Stimulated activated effector memory CD8-positive, alpha-beta T cell treated with anti-CD3 and anti-CD28 coated beads, Interleukin-12 subunit alpha, Interleukin-12 subunit beta, amount 100 ng/mL, for 72 hours (primary cell): ENCODE data around the gene RSPH10B.
"Not testable (repeated sequence)": the region's sequence is repeated elsewhere in the genome, so short reads cannot be mapped to it uniquely, and the experiment has no call there.

Experiments used
- ATAC-seq: fragments of 150-1000 bp; cut with Tn5 transposase; 2 replicates; pipeline ENCODE4 v1.10.0; 2021
- DNase-seq, 2 donors: peaks; one replicate each; pipeline ENCODE4 v3.0.0; 2021 to 2022; ENCODE audit warnings: low spot score in 2 of 2
- H3K27ac Mint-ChIP-seq: one replicate; pipeline ENCODE4 v1.8.0; 2022; ENCODE audit warnings: mild to moderate bottlenecking, mixed read lengths
- H3K36me3 Mint-ChIP-seq: one replicate; pipeline ENCODE4 v1.8.0; 2022; ENCODE audit warnings: mild to moderate bottlenecking, mixed read lengths
- H3K4me1 Mint-ChIP-seq: one replicate; pipeline ENCODE4 v1.8.0; 2022; ENCODE audit warnings: mixed read lengths
- H3K4me3 Mint-ChIP-seq: one replicate; pipeline ENCODE4 v1.8.0; 2022; ENCODE audit warnings: mild to moderate bottlenecking, mixed read lengths
- H3K9me3 Mint-ChIP-seq: one replicate; pipeline ENCODE4 v1.8.0; 2022; ENCODE audit warnings: mixed read lengths

The RSPH10B gene

DNA sequence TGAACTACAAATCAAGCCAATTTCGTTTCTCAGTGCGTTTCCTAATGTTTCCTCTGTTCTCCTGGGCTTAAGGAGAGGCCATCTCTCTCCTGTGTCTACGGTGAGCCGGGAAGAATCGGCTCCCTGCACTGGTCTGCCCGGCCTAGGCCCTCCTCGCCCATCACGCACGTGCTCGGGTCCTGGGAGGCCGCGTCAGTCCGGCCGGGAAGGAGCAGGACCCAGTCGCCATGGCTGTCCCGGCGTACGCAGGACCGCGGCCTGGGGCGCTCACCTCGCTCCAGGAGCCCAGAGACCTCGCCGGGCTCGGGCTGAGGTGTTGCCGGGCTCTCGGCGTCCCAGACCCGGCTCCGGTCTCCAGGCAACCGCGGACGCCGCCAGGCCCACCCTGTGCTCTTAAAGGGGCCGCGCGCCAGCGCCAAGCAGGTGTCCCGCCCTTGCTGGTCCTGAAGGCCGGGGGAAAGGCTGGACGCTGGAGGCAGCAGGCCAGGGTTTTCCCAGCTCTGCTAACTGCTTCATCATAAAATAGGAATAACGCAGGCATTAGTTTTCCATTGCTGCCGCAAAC lies at the start of gene RSPH10B:
Gene RSPH10B, minus strand, starts transcription at position 343 of the 565 bp plus-strand sequence. CDS start 3,573 bp downstream, outside the sequence.
- not testable (repeated sequence) for H3K27ac Mint-ChIP-seq, H3K36me3 Mint-ChIP-seq, H3K4me1 Mint-ChIP-seq, ATAC-seq, DNase-seq, H3K9me3 Mint-ChIP-seq, H3K4me3 Mint-ChIP-seq

DNA sequence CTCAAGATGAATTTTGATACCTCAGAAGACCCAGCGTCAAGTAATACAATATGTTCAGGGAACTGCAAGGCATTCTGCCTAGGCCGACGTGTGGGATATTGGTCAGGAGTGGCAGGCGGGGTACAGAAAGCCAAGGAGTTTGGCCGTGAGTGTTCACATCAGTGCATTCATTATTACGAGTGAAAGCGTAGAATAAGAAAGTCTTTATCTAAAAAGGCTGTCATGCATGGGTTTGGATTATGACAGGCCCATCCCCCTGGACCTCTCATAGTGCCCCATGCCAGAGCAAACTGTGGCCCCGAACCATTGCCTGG lies 46.1 kb upstream of the RSPH10B start:
- no peak for ATAC-seq
- H3K27ac Mint-ChIP-seq, result peak overlapping the region; percentile 69
- no peak overlapping the region for H3K4me3 Mint-ChIP-seq
- peaks cover 98% of the 10 kb centered on the region for H3K36me3 Mint-ChIP-seq
- no peak for DNase-seq
- H3K4me1 Mint-ChIP-seq, result peaks cover 17% of the 10 kb centered on the region
- H3K9me3 Mint-ChIP-seq, result no peaks in the 10 kb centered on the region

DNA sequence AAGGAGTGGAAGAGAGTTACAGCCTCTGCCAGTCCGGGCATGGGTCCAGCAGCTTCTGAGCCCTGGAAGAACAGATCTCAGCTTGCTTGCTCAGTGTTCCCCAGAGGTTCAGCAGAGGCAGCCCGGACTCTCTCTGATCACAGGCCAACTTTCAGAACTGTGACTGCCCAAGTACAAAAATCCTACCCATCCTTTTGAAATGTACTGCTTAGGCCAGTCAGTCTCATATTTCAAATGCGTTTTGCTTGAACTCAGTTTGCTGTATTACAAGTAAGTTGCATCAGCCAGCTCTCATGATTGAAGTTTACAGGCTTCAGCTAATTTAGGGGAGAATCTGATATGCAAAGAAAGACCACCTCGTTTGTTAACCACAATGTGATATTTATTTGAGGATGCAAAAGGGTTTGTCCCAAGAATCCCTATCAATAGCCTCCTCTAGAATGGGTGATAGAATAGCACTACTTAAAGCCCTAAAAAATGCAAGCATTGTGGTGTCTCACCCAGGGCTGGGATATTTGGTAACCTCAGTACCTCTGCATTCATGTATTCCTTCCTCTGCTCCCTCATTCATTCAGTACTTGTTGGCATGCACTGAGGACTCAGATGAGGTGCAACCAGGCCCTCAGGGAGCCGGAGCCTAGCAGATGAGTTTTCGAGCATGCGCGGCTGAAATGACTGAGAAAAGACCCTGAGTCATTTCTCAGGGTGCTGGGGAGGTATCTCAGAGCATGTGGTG lies 45.6 kb upstream of the RSPH10B start:
- Mint-ChIP-seq H3K4me3 (no peak overlapping the region), H3K4me1 (peaks cover 22% of the 10 kb centered on the region), H3K36me3 (peaks cover 98% of the 10 kb centered on the region), H3K27ac (peak overlapping the region; percentile 69), H3K9me3 (no peaks in the 10 kb centered on the region)
- peak in 1 of 2 donors; percentile 57 for DNase-seq
- ATAC-seq, result peak; percentile 67

DNA sequence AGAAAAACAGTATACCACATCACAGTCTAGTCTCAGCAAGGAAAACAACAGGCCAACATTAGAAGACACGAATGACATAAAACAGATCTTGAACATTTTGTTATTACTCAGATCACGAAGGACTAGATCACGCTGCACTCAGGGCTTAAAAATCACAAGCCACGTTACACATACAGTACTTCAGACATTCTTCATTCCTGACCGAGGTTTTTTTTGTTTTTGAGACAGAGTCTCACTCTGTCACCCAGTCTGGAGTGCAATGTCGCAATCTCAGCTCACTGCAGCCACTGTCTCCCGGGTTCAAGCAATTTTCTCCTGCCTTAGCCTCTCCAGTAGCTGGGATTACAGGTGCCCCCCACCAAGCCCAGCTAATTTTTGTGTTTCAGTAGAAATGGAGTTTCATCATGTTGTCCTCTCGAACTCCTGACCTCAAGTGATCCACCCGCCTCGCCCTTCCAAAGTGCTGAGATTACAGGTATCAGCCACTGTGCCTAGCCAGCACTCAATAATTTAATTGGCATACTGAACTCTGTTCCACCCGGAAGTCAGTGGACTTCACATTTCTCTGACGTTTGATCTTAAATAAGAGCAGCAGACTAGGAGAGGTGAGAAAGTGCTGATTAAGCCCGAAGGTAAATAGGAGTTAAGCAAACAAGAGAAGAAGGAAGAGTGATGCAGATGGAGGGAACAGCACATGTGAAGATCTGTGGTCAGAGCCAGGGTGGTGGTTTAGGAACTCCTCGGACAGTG lies 42.0 kb upstream of the RSPH10B start:
- ATAC-seq (peak; percentile 9), DNase-seq (no peak)
- peaks cover 35% of the 10 kb centered on the region for H3K4me1 Mint-ChIP-seq
- peak overlapping the region; percentile 67 for H3K27ac Mint-ChIP-seq
- no peaks in the 10 kb centered on the region for H3K9me3 Mint-ChIP-seq
- H3K36me3 Mint-ChIP-seq, result peaks cover 78% of the 10 kb centered on the region
- H3K4me3 Mint-ChIP-seq, result no peak overlapping the region

GRCh38 chr7:6011541-6011940 lies 41.1 kb upstream of the RSPH10B start:
- Mint-ChIP-seq H3K36me3 (peaks cover 68% of the 10 kb centered on the region), H3K27ac (peak overlapping the region; percentile 93), H3K4me1 (peaks cover 44% of the 10 kb centered on the region), H3K4me3 (peak overlapping the region; percentile 88), H3K9me3 (no peaks in the 10 kb centered on the region)
- DNase-seq (no peak), ATAC-seq (no peak)

DNA sequence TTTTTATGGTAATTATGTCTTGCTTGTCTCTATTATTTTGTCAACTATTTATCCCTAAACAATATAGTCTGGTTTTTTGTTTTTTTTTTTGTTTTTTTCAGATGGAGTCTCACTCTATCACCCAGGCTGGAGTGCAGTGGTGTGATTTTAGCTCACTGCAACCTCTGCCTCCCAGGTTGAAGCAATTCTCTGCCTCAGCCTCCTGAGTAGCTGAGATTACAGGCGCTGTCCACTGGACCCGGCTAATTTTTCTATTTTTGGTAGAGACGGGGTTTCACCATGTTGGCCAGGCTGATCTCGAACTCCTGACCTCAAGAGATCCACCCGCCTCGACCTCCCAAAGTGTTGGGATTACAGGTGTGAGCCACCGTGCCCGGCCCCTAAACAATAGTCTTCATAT lies 39.9 kb upstream of the RSPH10B start:
- Mint-ChIP-seq H3K4me1 (peaks cover 40% of the 10 kb centered on the region), H3K36me3 (peaks cover 56% of the 10 kb centered on the region)
- DNase-seq, result not testable (repeated sequence)

GRCh38 chr7:6008668-6009611 lies 38.5 kb upstream of the RSPH10B start, which contains the start of the genes AIMP2 and PMS2:
AIMP2 (plus strand) TSS chr7:6009272; CDS start chr7:6009364, 92 bp downstream.
PMS2 (minus strand) TSS chr7:6009049; CDS start chr7:6009019, 30 bp downstream.
- ATAC-seq, result peak; percentile 95
- peaks cover 56% of the 10 kb centered on the region for H3K36me3 Mint-ChIP-seq
- peak within 1 kb of the TSS; percentile 88 for H3K4me3 Mint-ChIP-seq
- H3K9me3 Mint-ChIP-seq, result no peaks in the 10 kb centered on the region
- DNase-seq, result peak; percentile 82 to 97
- peaks cover 40% of the 10 kb centered on the region for H3K4me1 Mint-ChIP-seq
- peak within 1 kb of the TSS; percentile 93 for H3K27ac Mint-ChIP-seq

More for the DNA sequence above, 39.9 kb upstream of the RSPH10B start:
- H3K4me3 Mint-ChIP-seq, result peak overlapping the region; percentile 88
- not testable (repeated sequence) for H3K9me3 Mint-ChIP-seq, ATAC-seq
- peak overlapping the region; percentile 93 for H3K27ac Mint-ChIP-seq

DNA sequence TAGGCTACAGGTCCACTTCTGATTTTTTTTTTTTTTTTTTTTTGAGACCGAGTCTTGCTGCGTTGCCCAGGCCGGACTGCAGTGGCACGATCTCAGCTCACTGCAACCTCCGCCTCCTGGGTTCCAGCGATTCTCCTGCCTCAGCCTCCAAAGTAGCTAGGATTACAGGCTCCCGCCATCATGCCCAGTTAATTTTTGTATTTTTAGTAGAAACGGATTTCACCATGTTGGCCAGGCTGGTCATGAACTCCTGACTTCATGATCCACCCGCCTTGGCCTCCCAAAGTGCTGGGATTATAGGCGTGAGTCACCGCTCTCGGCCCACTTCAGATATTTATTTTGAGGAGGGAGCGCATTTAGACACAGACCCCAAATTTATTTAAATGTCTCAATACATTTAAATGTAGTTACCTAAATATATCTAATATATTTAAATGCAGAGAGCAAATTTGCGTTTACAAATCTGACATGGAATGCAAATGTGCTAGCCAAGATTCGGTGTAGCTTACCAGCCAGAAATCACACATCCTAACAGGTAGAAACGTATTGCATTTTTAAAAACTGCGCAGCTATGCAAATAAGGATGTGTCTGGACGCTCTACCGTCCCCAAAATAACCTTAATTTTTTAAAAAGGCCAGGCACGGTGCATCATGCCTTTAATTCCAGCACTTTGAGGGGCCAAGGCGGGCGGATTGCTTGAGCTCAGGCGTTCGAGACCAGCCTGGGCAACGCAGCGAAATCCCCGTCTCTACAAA lies 37.5 kb upstream of the RSPH10B start:
- H3K4me3 Mint-ChIP-seq, result peak overlapping the region; percentile 88
- H3K36me3 Mint-ChIP-seq, result peaks cover 57% of the 10 kb centered on the region
- H3K27ac Mint-ChIP-seq, result peak overlapping the region; percentile 93
- not testable (repeated sequence) for ATAC-seq, DNase-seq, H3K9me3 Mint-ChIP-seq
- H3K4me1 Mint-ChIP-seq, result peaks cover 39% of the 10 kb centered on the region

DNA sequence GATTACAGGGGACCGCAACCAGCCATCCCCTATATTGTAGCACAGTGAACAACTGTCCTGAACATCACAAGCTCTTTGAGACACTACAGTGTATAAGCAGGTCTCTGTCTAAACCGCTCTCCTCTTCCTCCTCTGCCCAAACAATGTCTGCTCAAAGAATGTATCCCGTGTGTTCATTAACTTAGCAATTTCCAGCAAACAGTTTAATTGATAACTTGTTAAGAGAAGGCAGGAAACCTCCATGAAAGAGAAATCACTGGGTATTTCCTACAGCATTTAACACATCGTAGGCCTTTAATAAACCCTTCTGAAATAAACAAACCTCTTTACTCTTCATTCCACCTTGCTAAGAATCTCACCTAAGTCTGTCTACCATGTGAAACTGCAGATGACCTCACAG lies 36.9 kb upstream of the RSPH10B start:
- ATAC-seq, result no peak
- no peaks in the 10 kb centered on the region for H3K9me3 Mint-ChIP-seq
- H3K36me3 Mint-ChIP-seq, result peaks cover 57% of the 10 kb centered on the region
- peak overlapping the region; percentile 88 for H3K4me3 Mint-ChIP-seq
- no peak for DNase-seq
- H3K4me1 Mint-ChIP-seq, result peaks cover 33% of the 10 kb centered on the region
- H3K27ac Mint-ChIP-seq, result peak overlapping the region; percentile 8

GRCh38 chr7:5997210-5997808 lies 26.8 kb upstream of the RSPH10B start:
- peak overlapping the region; percentile 23 for H3K27ac Mint-ChIP-seq
- no peak overlapping the region for H3K4me3 Mint-ChIP-seq
- no peaks in the 10 kb centered on the region for H3K4me1 Mint-ChIP-seq
- DNase-seq, result no peak
- H3K36me3 Mint-ChIP-seq, result peaks cover 100% of the 10 kb centered on the region
- no peaks in the 10 kb centered on the region for H3K9me3 Mint-ChIP-seq
- peak; percentile 55 for ATAC-seq

GRCh38 chr7:5987061-5987460 lies 16.6 kb upstream of the RSPH10B start:
- not testable (repeated sequence) for H3K4me1 Mint-ChIP-seq, H3K4me3 Mint-ChIP-seq, ATAC-seq, H3K9me3 Mint-ChIP-seq, DNase-seq
- H3K27ac Mint-ChIP-seq, result peak overlapping the region; percentile 37
- H3K36me3 Mint-ChIP-seq, result peaks cover 85% of the 10 kb centered on the region

DNA sequence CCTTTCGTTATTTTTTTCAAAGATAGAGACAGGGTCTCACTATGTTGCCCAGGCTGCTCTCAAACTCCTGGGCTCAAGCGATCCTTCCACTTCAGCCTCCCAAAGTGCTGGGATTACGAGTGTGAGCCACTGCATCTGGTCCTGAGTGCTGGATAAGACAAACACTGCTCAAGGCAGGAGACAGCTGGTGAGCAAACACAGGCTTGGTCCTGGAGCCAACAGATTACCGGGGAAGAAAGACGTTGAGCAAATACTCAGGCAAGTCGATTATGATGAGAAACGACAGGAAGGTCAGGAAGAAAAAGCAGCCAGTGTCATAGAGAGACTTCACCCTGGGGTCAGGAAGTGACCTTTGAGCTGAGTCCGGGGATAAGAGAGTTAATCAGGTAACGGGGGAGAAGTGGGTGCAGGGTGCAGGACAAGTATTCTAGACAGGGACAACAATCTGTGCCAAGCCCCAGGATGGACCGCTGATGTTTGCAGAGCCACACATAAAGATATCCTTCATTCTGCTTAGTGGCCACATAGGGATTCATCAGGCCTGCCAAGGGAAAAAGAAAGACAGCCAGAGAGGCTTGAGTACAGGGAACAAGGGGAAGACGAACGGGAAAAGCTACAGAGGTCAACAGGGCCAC lies 9.3 kb upstream of the RSPH10B start:
- H3K9me3 Mint-ChIP-seq, H3K4me3 Mint-ChIP-seq, H3K4me1 Mint-ChIP-seq, ATAC-seq, H3K27ac Mint-ChIP-seq, DNase-seq: not testable (repeated sequence)
- peaks cover 52% of the 10 kb centered on the region for H3K36me3 Mint-ChIP-seq

- ATAC-seq, H3K27ac Mint-ChIP-seq, H3K4me1 Mint-ChIP-seq, H3K9me3 Mint-ChIP-seq, H3K4me3 Mint-ChIP-seq, DNase-seq: not testable (repeated sequence)
- peaks cover 12% of the 10 kb centered on the region for H3K36me3 Mint-ChIP-seq
Observed at GRCh38 chr7:5973580-5973979, 3.1 kb upstream of the RSPH10B start.
